HepG2 (cell line): ENCODE results near the gene PERP. TPM values are rescaled to one million over a fixed set of nuclear protein-coding genes. Genes with fewer than 3 reads are reported as not detected.

Experiments used
- AKAP8 ChIP-seq: sonication (generic); formaldehyde crosslinking; IDR thresholded peaks from 2 replicates; pipeline ENCODE4 v1.5.1; 2020; ENCODE audit warnings: mild to moderate bottlenecking, missing genetic modification reagents
- ARID4A ChIP-seq: sonication (generic); formaldehyde crosslinking; IDR thresholded peaks from 2 replicates; pipeline ENCODE4 v1.5.0; 2020; ENCODE audit warnings: mild to moderate bottlenecking, missing genetic modification reagents, borderline replicate concordance
- CREB1 ChIP-seq, 2 experiments: fragments of 450-650 bp in 1 of 2; IDR thresholded peaks; 2 replicates each; pipeline ENCODE4 v1.6.1; 2016 to 2017; ENCODE audit warnings: control low read depth in 1 of 2, mild to moderate bottlenecking in 1 of 2, missing compliant biosample characterization in 1 of 2, missing genetic modification characterization in 1 of 2
- CREM ChIP-seq, 2 experiments: sonication (generic) in 1 of 2; formaldehyde crosslinking in 1 of 2; IDR thresholded peaks; 2 replicates each; pipeline versions ENCODE4 v1.4.0 to v1.6.1; 2016 to 2020; ENCODE audit warnings: antibody characterized with exemption in 1 of 2, mild to moderate bottlenecking in 1 of 2, missing genetic modification reagents in 1 of 2
- DRAP1 ChIP-seq: IDR thresholded peaks from 2 replicates; pipeline ENCODE4 v1.6.1; 2016; ENCODE audit warnings: missing genetic modification reagents, missing compliant biosample characterization
- GLI4 ChIP-seq: sonication (generic); formaldehyde crosslinking; IDR thresholded peaks from 2 replicates; pipeline ENCODE4 v1.5.1; 2020; ENCODE audit warnings: missing genetic modification reagents, mild to moderate bottlenecking, moderate library complexity, borderline replicate concordance
- KLF11 ChIP-seq: IDR thresholded peaks from 2 replicates; pipeline ENCODE4 v1.6.1; 2016; ENCODE audit warnings: missing compliant biosample characterization
- LCORL ChIP-seq, 2 experiments: fragments of 450-650 bp in 1 of 2; sonication (generic) in 1 of 2; formaldehyde crosslinking in 1 of 2; IDR thresholded peaks; 2 replicates each; pipeline versions ENCODE4 v1.5.0 to v1.6.1; 2017 to 2020; ENCODE audit warnings: antibody characterized with exemption in 1 of 2, missing genetic modification reagents in 1 of 2
- MAFK ChIP-seq, 2 experiments: IDR thresholded peaks in 1 of 2; conservative IDR thresholded peaks in 1 of 2; 2 replicates each; pipeline ENCODE4 v1.6.1; 2011; ENCODE audit warnings: improper control_type of control experiment in 2 of 2, low read length in 2 of 2
- MED1 ChIP-seq: sonication (generic); formaldehyde crosslinking; IDR thresholded peaks from 2 replicates; pipeline ENCODE4 v1.4.0; 2020; ENCODE audit warnings: missing genetic modification reagents
- MTA3 ChIP-seq: sonication (generic); formaldehyde crosslinking; IDR thresholded peaks from 2 replicates; pipeline ENCODE4 v1.4.0; 2020; ENCODE audit warnings: missing genetic modification reagents
- MYNN ChIP-seq: sonication (generic); formaldehyde crosslinking; IDR thresholded peaks from 2 replicates; pipeline ENCODE4 v1.4.0; 2020; ENCODE audit warnings: mild to moderate bottlenecking, low read depth, missing genetic modification reagents
- NFE2L1 ChIP-seq: sonication (generic); formaldehyde crosslinking; IDR thresholded peaks from 2 replicates; pipeline ENCODE4 v1.4.0; 2020; ENCODE audit warnings: missing genetic modification reagents, mild to moderate bottlenecking, borderline replicate concordance
- POGK ChIP-seq: sonication (generic); formaldehyde crosslinking; conservative IDR thresholded peaks from 2 replicates; pipeline ENCODE4 v1.8.0; 2022; ENCODE audit warnings: mild to moderate bottlenecking, moderate library complexity, missing genetic modification reagents
- POLR2AphosphoS5 ChIP-seq: IDR thresholded peaks from 2 replicates; pipeline ENCODE4 v1.6.1; 2012; ENCODE audit warnings: low read depth, low read length
- SOX5 ChIP-seq: IDR thresholded peaks from 2 replicates; pipeline ENCODE4 v1.6.1; 2016; ENCODE audit warnings: borderline replicate concordance
- TBP ChIP-seq: sonication (generic); formaldehyde crosslinking; IDR thresholded peaks from 2 replicates; pipeline ENCODE4 v1.5.0; 2020; ENCODE audit warnings: missing genetic modification reagents
- TGIF2 ChIP-seq: IDR thresholded peaks from 2 replicates; pipeline ENCODE4 v1.6.1; 2016; ENCODE audit warnings: control low read depth, missing compliant biosample characterization
- YEATS2 ChIP-seq: sonication (generic); formaldehyde crosslinking; IDR thresholded peaks from 2 replicates; pipeline ENCODE4 v1.4.0; 2020; ENCODE audit warnings: missing genetic modification reagents, borderline replicate concordance
- ZNF607 ChIP-seq: sonication (generic); formaldehyde crosslinking; IDR thresholded peaks from 2 replicates; pipeline ENCODE4 v1.5.1; 2020; ENCODE audit warnings: missing genetic modification reagents, mild to moderate bottlenecking, borderline replicate concordance
- ZNF644 ChIP-seq: IDR thresholded peaks from 2 replicates; pipeline ENCODE4 v1.6.1; 2016; ENCODE audit warnings: low read depth
- polyA plus RNA-seq, 8 experiments: library from polyadenylated mRNA; depleted of rRNA in 3 of 8; stranded (reverse) in 7 of 8; unstranded in 1 of 8; fragments of >200 nt; fragmentation: Illumina TruSeq in 4 of 8; extraction: Trizol in 4 of 8; gene quantifications; 2 replicates each; pipeline versions ENCODE4 v1.2.1 to v1.2.3, GENCODE V29; 2011 to 2016; ENCODE audit warnings: low read depth in 4 of 8, missing spikeins in 1 of 8, mixed read lengths in 1 of 8; ENCODE audit not compliant: insufficient read depth in 1 of 8
- total RNA-seq, 5 experiments: library from RNA; depleted of rRNA; stranded (reverse); fragments of >200 nt; fragmentation: Illumina TruSeq; extraction: Trizol; gene quantifications; 2 replicates each; pipeline ENCODE4 v1.2.3, GENCODE V29; 2016; ENCODE audit warnings: low read depth in 1 of 5
- TF ChIP-seq, protein P1 (sequence below): IDR thresholded peaks from 2 replicates; pipeline ENCODE4 v1.6.1; 2016

The PERP gene
- total and polyA plus RNA-seq, 2 of the 13 experiments (the other 11 are each of a cell fraction or from before 2014, with no cell fraction given): 26.0 to 53.0 TPM

GRCh38 chr6:138105880-138106664 is 1.1 kb downstream of the PERP start (continued):
- peak; percentile 76 for TF ChIP-seq CREM (IDR thresholded peaks at IDR 0.05)
- no peak for TF ChIP-seq CREM (CRISPR knock-in tag; IDR thresholded peaks at IDR 0.05)
- TF ChIP-seq LCORL (IDR thresholded peaks at IDR 0.05): no peak
- 0 out of 2 replicates have a peak, but pooled peaks have one; percentile 54 for TF ChIP-seq LCORL (CRISPR knock-in tag; IDR thresholded peaks at IDR 0.05)
- peak; percentile 24; the same call in 1 of the 2 replicates for TF ChIP-seq YEATS2 (CRISPR knock-in tag)
- TF ChIP-seq ZNF644 (CRISPR knock-in tag): 0 out of 2 replicates have a peak, but pooled peaks have one; percentile 12
- peak in 1 of 2 experiments; percentile 8; a peak in 1 of 4 replicates for TF ChIP-seq MAFK (conservative IDR thresholded peaks at IDR 0.05 in 1 of 2, IDR thresholded peaks at IDR 0.05 in 1 of 2; ENCODE audit: low read length in 2 of 2)
- TF ChIP-seq DRAP1 (CRISPR knock-in tag): peak; percentile 37; the same call in 1 of the 2 replicates
- TF ChIP-seq, protein P1, sequence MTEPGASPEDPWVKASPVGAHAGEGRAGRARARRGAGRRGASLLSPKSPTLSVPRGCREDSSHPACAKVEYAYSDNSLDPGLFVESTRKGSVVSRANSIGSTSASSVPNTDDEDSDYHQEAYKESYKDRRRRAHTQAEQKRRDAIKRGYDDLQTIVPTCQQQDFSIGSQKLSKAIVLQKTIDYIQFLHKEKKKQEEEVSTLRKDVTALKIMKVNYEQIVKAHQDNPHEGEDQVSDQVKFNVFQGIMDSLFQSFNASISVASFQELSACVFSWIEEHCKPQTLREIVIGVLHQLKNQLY (CRISPR knock-in tag): no peak
- peak; percentile 23; the same call in 1 of the 2 replicates for TF ChIP-seq POLR2AphosphoS5
- TF ChIP-seq MYNN (CRISPR knock-in tag): no peak
- TF ChIP-seq ARID4A (CRISPR knock-in tag): peak; percentile 43; the same call in 1 of the 2 replicates
- no peak for TF ChIP-seq GLI4 (CRISPR knock-in tag)
- TF ChIP-seq KLF11: no peak
- TF ChIP-seq AKAP8 (CRISPR knock-in tag): 0 out of 2 replicates have a peak, but pooled peaks have one; percentile 32
- peak; percentile 25; the same call in 1 of the 2 replicates for TF ChIP-seq MED1 (CRISPR knock-in tag)
- TF ChIP-seq TBP (CRISPR knock-in tag): no peak
- TF ChIP-seq ZNF607 (CRISPR knock-in tag): 0 out of 2 replicates have a peak, but pooled peaks have one; percentile 43
- TF ChIP-seq TGIF2: 0 out of 2 replicates have a peak, but pooled peaks have one; percentile 63
- TF ChIP-seq SOX5 (CRISPR knock-in tag): peak; percentile 28; the same call in 1 of the 2 replicates
- TF ChIP-seq MTA3 (CRISPR knock-in tag): no peak
- TF ChIP-seq POGK: 0 out of 2 replicates have a peak, but pooled peaks have one; percentile 30
- TF ChIP-seq NFE2L1: no peak
- TF ChIP-seq CREB1 (IDR thresholded peaks at IDR 0.05): peak; percentile 25; the same call in 1 of the 2 replicates
- peak; percentile 90 for TF ChIP-seq CREB1 (CRISPR knock-in tag; IDR thresholded peaks at IDR 0.05)
